Fibroblast of mammary gland (primary cell): Measurements from ENCODE around the gene IBA57.
"Not testable (repeated sequence)": the region's sequence is repeated elsewhere in the genome, so short reads cannot be mapped to it uniquely, and the experiment has no call there.

Source experiments
- DNase-seq: peaks from one replicate; pipeline ENCODE4 v3.0.0-alpha.2; 2010; ENCODE audit warnings: low read depth
- H3K4me3 ChIP-seq: 2 replicates; pipeline ENCODE4 v1.5.1; 2011; ENCODE audit warnings: low read depth, mild to moderate bottlenecking, low read length, moderate library complexity; ENCODE audit not compliant: control insufficient read depth
- TF ChIP-seq, protein P1 (sequence below): conservative IDR thresholded peaks from 2 replicates; pipeline ENCODE4 v1.5.1; 2011; ENCODE audit warnings: low read depth, low read length, inconsistent platforms; ENCODE audit not compliant: control insufficient read depth, insufficient read depth

Gene IBA57

DNA sequence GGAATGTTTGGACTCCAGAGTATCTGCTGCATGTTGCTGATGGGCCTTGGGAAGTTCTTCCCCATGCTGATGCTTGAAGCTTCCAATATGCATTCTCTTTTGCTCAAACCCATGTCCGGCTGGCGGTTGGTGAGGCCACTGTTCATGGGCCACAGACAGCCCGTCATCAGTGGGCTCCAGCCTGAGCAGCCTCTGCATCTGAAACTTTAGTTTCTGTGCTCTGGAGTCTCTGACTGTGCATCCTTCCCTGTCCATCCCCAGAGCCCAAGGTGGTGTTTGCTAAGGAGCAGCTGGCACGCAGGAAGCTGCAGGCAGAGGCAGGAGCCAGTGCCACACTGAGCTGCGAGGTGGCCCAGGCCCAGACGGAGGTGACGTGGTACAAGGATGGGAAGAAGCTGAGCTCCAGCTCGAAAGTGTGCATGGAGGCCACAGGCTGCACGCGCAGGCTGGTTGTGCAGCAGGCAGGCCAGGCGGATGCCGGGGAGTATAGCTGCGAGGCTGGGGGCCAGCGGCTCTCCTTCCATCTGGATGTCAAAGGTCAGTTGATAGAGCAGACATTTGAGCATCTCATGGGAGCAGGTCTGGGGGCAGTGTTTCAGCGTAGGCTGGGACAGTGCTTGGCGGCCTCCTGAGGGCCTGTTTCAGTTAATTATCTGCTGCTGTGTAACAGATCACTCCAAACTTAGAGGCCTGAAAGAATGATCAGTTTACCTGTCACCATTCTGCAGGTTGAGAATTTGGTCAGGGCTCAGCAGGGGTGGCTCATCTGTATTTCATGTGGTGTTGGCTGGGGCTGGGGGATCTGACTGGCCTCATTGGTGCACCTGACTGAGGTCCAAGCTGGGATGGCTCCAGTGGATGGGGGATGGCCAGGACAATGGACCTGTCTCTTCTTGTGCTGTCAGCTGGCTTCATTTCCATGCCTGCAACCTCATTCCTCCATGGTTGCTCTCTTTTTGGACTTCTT lies 58.9 kb downstream of the IBA57 start:
- DNase-seq = no peak
- no peak overlapping the region for H3K4me3 ChIP-seq
- TF ChIP-seq, protein P1, sequence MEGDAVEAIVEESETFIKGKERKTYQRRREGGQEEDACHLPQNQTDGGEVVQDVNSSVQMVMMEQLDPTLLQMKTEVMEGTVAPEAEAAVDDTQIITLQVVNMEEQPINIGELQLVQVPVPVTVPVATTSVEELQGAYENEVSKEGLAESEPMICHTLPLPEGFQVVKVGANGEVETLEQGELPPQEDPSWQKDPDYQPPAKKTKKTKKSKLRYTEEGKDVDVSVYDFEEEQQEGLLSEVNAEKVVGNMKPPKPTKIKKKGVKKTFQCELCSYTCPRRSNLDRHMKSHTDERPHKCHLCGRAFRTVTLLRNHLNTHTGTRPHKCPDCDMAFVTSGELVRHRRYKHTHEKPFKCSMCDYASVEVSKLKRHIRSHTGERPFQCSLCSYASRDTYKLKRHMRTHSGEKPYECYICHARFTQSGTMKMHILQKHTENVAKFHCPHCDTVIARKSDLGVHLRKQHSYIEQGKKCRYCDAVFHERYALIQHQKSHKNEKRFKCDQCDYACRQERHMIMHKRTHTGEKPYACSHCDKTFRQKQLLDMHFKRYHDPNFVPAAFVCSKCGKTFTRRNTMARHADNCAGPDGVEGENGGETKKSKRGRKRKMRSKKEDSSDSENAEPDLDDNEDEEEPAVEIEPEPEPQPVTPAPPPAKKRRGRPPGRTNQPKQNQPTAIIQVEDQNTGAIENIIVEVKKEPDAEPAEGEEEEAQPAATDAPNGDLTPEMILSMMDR = no peak

DNA sequence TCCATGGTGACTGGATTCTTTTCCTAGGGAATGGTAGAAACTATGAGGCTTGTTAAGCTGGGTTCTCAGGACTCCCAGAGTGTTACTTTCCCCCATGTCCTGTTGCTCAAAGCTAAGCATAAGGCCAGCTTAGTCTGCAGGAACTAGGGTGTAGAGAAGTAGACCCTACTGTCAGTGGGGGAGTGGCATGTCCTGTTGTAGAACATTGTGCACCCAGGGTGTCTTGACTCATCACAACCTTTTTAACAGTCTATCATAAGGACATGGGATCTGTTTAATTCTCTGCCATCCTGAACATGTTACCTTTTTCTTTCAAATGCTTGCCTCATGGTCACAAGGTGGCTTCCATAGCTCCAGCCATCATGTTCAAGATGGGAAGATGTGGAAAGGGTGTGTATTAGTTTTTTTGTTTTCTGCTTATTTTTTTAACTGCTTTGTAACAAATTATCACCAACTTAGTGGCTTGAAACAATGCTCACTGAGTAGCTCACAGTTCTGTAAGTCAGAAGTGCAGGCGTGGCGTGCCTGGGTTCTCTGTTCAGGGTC lies 59.6 kb downstream of the IBA57 start:
- no peak for DNase-seq

DNA sequence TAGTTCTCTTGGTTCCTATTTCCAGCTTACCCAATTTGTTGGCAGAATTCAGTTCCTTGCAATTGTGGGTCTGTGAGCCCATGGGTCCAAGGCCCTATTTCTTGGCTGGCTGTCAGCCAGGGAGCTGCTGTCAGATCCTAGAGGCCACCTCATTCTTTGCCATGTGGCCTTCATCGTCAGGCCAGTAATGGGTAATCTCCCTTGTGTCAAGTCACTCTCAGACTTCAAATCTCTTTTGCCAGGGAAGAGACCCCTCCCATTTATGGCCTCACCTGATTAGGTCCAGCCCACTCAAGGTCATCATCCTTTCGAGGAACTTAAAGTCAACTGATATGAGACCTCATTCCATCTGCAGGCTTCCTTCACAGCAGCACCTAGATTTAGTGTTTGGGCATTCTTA lies 60.1 kb downstream of the IBA57 start:
- H3K4me3 ChIP-seq = no peak overlapping the region
- TF ChIP-seq, protein P1 = no peak
- DNase-seq = no peak

More for the DNA sequence above, 59.6 kb downstream of the IBA57 start:
- no peak overlapping the region for H3K4me3 ChIP-seq
- TF ChIP-seq, protein P1 = no peak

DNA sequence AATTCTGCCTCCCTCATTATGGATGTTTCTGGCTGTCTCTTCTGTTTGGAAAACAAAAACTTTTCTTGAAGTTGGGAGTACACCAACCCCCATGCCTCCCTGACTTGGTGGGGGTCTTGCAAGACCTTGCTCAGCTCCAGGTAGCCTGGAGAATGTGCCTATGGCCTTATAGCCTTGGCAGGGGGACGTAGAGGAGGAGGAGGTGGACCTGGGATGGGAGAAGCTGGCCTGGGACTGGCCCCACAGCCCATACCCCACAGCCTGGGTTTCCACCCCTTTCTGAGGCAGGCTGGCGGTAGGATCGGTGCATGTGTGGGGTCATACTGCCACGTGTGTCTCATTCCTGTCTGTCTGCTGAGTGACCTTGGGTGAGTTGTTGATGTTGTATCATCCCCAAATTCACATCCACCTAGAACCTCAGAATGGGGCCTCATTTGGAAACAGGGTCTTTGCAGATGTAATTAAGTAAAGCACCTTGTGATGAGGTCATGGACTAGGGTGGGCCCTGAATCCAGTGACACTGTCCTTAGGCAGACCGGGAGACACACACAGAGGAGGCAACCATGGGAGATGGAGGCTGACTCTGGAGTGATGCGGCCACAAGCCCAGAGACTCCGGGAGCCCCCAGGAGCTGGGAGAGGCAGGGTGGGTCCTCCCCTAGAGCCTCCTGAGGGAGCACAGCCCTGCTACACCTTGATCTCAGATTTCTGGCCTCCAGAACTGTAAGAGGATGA lies 60.7 kb downstream of the IBA57 start:
- TF ChIP-seq, protein P1 = no peak
- no peak overlapping the region for H3K4me3 ChIP-seq
- DNase-seq = no peak

DNA sequence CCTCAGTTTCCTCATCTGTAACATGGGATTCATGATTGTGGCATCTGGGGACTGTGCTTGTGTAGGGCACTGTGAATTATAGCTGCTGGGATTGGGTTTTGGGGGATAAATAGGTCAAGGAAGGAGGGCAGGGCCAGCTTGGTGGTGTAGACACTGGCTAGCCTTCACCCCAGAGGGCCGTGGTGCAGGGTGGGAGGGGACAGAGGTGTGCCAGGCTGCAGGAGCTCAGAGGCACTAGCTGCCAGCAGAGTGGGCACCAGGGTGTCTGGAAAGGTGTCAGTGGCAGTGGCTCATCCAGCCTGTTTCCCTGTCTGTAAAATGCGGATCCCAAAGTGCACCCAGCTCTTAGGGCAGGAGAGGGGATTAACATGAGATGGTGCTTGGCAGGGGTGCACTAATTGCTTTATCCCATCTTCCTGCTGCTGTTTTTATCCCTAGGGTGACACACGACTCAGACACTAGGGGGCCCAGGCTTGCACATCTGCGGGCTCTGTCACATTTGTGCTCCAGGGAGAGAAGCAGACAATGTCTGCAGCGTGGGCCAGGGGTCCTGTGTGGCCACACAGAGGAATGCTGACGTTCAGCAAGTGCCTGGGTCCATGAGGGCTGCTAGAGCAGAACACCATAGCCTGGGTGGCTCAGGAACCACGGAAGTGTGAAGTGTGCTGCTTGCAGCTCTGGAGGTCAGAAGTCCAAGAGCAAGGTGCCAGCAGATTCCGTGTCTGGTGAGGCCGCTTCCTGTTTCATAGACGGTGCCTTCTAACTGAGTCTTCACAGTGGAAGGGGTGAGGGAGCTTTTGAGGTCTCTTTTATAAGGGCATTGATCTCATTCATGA lies 61.6 kb downstream of the IBA57 start:
- TF ChIP-seq, protein P1 = no peak
- no peak overlapping the region for H3K4me3 ChIP-seq
- peak; percentile 34 for DNase-seq

DNA sequence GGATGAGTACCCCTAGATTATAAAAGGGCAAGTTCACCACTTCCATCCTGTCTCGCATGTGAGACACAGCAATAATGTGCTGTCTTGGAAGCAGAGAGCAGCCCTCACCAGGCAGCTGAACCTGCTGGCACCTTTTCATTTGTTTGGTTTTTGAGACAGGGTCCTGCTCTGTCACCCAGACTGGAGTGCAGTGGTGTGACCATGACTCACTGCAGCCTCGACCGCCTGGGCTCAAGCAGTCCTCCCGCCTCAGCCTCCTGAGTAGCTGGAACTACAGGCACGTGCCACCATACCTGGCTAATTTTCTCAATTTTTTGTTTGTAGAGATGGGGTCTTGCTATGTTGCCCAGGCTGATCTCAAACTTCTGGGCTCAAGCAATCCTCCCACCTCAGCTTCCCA lies 62.5 kb downstream of the IBA57 start:
- H3K4me3 ChIP-seq = not testable (repeated sequence)
- DNase-seq = peak; percentile 6
